ENCODE measurements around the gene SMC6.
A peak's percentile ranks its signal among the peaks of the same experiment; 100 is the strongest.

SMC6 gene

GRCh38 chr2:17753803-17754663, at the start of gene SMC6, which contains the start of gene GEN1:
Gene SMC6 (minus strand): TSS chr2:17753810. CDS start chr2:17745946, 7,864 bp downstream.
Gene GEN1 (plus strand): TSS chr2:17754138. CDS start chr2:17759944, 5,806 bp downstream.
- peak; percentile 85 to 89 for DNase-seq

- DNase-seq, result no peak
Observed at GRCh38 chr2:17800693-17801458, 47.3 kb upstream of the SMC6 start.

GRCh38 chr2:17800219-17800618, 46.6 kb upstream of the SMC6 start:
- DNase-seq, result no peak

- no peak for DNase-seq
Observed at GRCh38 chr2:17799301-17800120, 45.9 kb upstream of the SMC6 start.

GRCh38 chr2:17798338-17798737, 44.7 kb upstream of the SMC6 start:
- no peak for DNase-seq

- DNase-seq, result no peak
Observed at GRCh38 chr2:17795309-17795708, 41.7 kb upstream of the SMC6 start.

GRCh38 chr2:17793803-17794354, 40.3 kb upstream of the SMC6 start:
- DNase-seq, result no peak

- DNase-seq, result no peak
Observed at GRCh38 chr2:17793296-17793695, 39.7 kb upstream of the SMC6 start.

- no peak for DNase-seq
Observed at GRCh38 chr2:17792515-17792914, 38.9 kb upstream of the SMC6 start.

- DNase-seq, result no peak
Observed at GRCh38 chr2:17791817-17792130, 38.2 kb upstream of the SMC6 start.

GRCh38 chr2:17791121-17791816, 37.7 kb upstream of the SMC6 start:
- no peak for DNase-seq

- no peak for DNase-seq
Observed at GRCh38 chr2:17790536-17790935, 36.9 kb upstream of the SMC6 start.

GRCh38 chr2:17788773-17789172, 35.2 kb upstream of the SMC6 start:
- DNase-seq, result no peak

GRCh38 chr2:17786727-17787126, 33.1 kb upstream of the SMC6 start:
- no peak for DNase-seq

GRCh38 chr2:17781482-17781881, 27.9 kb upstream of the SMC6 start:
- no peak for DNase-seq

GRCh38 chr2:17780546-17780945, 26.9 kb upstream of the SMC6 start:
- no peak for DNase-seq

- DNase-seq, result no peak
Observed at GRCh38 chr2:17772532-17772931, 18.9 kb upstream of the SMC6 start.

GRCh38 chr2:17771956-17772355, 18.3 kb upstream of the SMC6 start:
- no peak for DNase-seq

GRCh38 chr2:17768894-17769293, 15.3 kb upstream of the SMC6 start:
- DNase-seq, result no peak

GRCh38 chr2:17765398-17765797, 11.8 kb upstream of the SMC6 start:
- DNase-seq, result no peak

GRCh38 chr2:17763641-17764333, 10.2 kb upstream of the SMC6 start:
- DNase-seq, result no peak

- no peak for DNase-seq
Observed at GRCh38 chr2:17762451-17762850, 8.8 kb upstream of the SMC6 start.
